HEK293 (cell line): ENCODE results near the gene MTERF4.

Source experiments
- CTCF ChIA-PET: fragments of 350-600 bp; formaldehyde crosslinking; extraction: SDS; loops from one replicate; lab custom pipeline; 2021; ENCODE audit warnings: antibody characterized with exemption; lab: Yijun Ruan, JAX
- POLR2A ChIA-PET: fragments of 300-600 bp; formaldehyde crosslinking; extraction: SDS; loops from one replicate; lab custom pipeline; 2020; ENCODE audit warnings: antibody characterized with exemption, inconsistent platforms; lab: Yijun Ruan, JAX
- H3K27ac ChIP-seq: fragments of 200-500 bp; sonication (Bioruptor generic); 2 replicates; pipeline ENCODE4 v1.5.1; 2014; ENCODE audit warnings: low read depth, low read length, control low read depth, inconsistent platforms; ENCODE audit errors: extremely low read depth
- H3K36me3 ChIP-seq, 2 experiments: fragments of 200-500 bp in 1 of 2; sonication (Bioruptor generic) in 1 of 2; 1 replicate in 1 of 2; 2 replicates in 1 of 2; pipeline ENCODE4 v1.5.1; 2014 to 2017; ENCODE audit warnings: inconsistent platforms in 2 of 2, low read length in 2 of 2; ENCODE audit not compliant: control insufficient read depth in 2 of 2, insufficient read depth in 1 of 2
- H3K4me1 ChIP-seq: fragments of 200-500 bp; sonication (Bioruptor generic); 2 replicates; pipeline ENCODE4 v1.5.1; 2014; ENCODE audit warnings: mild to moderate bottlenecking, low read length, inconsistent platforms; ENCODE audit not compliant: control insufficient read depth, insufficient read depth
- H3K4me3 ChIP-seq: 2 replicates; pipeline ENCODE4 v1.5.1; 2011; ENCODE audit warnings: low read depth, mild to moderate bottlenecking, control low read depth, low read length, moderate library complexity
- H3K9me3 ChIP-seq: fragments of 200-500 bp; sonication (Bioruptor generic); 2 replicates; pipeline ENCODE4 v1.5.1; 2014; ENCODE audit warnings: low read depth, low read length, inconsistent platforms; ENCODE audit not compliant: control insufficient read depth, insufficient read depth
- GLI4 ChIP-seq: fragments of 450-650 bp; formaldehyde crosslinking; IDR thresholded peaks from 2 replicates; pipeline ENCODE4 v1.5.1; 2016; ENCODE audit warnings: missing biosample characterization, missing genetic modification characterization
- HOXA7 ChIP-seq: sonication (generic); formaldehyde crosslinking; IDR thresholded peaks from 2 replicates; pipeline ENCODE4 v1.8.1; 2022; ENCODE audit warnings: missing genetic modification reagents, borderline replicate concordance
- KLF7 ChIP-seq: fragments of 450-650 bp; formaldehyde crosslinking; IDR thresholded peaks from 2 replicates; pipeline ENCODE4 v1.5.1; 2016; ENCODE audit warnings: missing biosample characterization, missing genetic modification characterization, borderline replicate concordance
- SALL2 ChIP-seq: fragments of 450-650 bp; formaldehyde crosslinking; IDR thresholded peaks from 2 replicates; pipeline ENCODE4 v1.5.0; 2017; ENCODE audit warnings: missing biosample characterization, mild to moderate bottlenecking, missing genetic modification characterization, borderline replicate concordance
- SCRT2 ChIP-seq: fragments of 450-650 bp; formaldehyde crosslinking; IDR thresholded peaks from 2 replicates; pipeline ENCODE4 v1.5.1; 2016; ENCODE audit warnings: missing biosample characterization, missing genetic modification characterization
- SP2 ChIP-seq: fragments of 450-650 bp; formaldehyde crosslinking; IDR thresholded peaks from 2 replicates; pipeline ENCODE4 v1.5.1; 2016; ENCODE audit warnings: missing biosample characterization, missing genetic modification characterization
- TRIM28 ChIP-seq: IDR thresholded peaks from 2 replicates; pipeline ENCODE4 v1.6.1; 2011; ENCODE audit warnings: low read length, control low read depth, borderline replicate concordance
- ZNF175 ChIP-seq: fragments of 450-650 bp; formaldehyde crosslinking; IDR thresholded peaks from 2 replicates; pipeline ENCODE4 v1.5.1; 2016; ENCODE audit warnings: missing biosample characterization, missing genetic modification characterization
- ZNF214 ChIP-seq: fragments of 450-650 bp; formaldehyde crosslinking; IDR thresholded peaks from 2 replicates; pipeline ENCODE4 v1.5.1; 2017; ENCODE audit warnings: missing biosample characterization, mild to moderate bottlenecking, missing genetic modification characterization, borderline replicate concordance
- ZNF280C ChIP-seq: fragments of 450-650 bp; formaldehyde crosslinking; IDR thresholded peaks from 2 replicates; pipeline ENCODE4 v1.5.1; 2016; ENCODE audit warnings: missing biosample characterization, missing genetic modification characterization
- ZNF335 ChIP-seq: fragments of 450-650 bp; formaldehyde crosslinking; conservative IDR thresholded peaks from 2 replicates; pipeline ENCODE4 v1.5.1; 2016; ENCODE audit warnings: missing biosample characterization, missing genetic modification characterization
- ZNF354C ChIP-seq: fragments of 450-650 bp; formaldehyde crosslinking; IDR thresholded peaks from 2 replicates; pipeline ENCODE4 v1.5.1; 2016; ENCODE audit warnings: missing biosample characterization, missing genetic modification characterization, low read depth, borderline replicate concordance
- ZNF521 ChIP-seq: fragments of 450-650 bp; formaldehyde crosslinking; IDR thresholded peaks from 2 replicates; pipeline ENCODE4 v1.5.1; 2017; ENCODE audit warnings: missing biosample characterization, mild to moderate bottlenecking, missing genetic modification characterization
- ZNF610 ChIP-seq: fragments of 450-650 bp; formaldehyde crosslinking; IDR thresholded peaks from 2 replicates; pipeline ENCODE4 v1.5.1; 2016; ENCODE audit warnings: missing biosample characterization, missing genetic modification characterization, borderline replicate concordance
- TF ChIP-seq, protein P1 (sequence below): fragments of 450-650 bp; formaldehyde crosslinking; IDR thresholded peaks from 2 replicates; pipeline ENCODE4 v1.5.1; 2016; ENCODE audit warnings: missing biosample characterization, missing genetic modification characterization
- TF ChIP-seq, protein P2 (sequence below): fragments of 450-650 bp; formaldehyde crosslinking; IDR thresholded peaks from 2 replicates; pipeline ENCODE4 v1.5.1; 2016; ENCODE audit warnings: missing biosample characterization, missing genetic modification characterization
- TF ChIP-seq, protein P3 (sequence below): fragments of 450-650 bp; formaldehyde crosslinking; IDR thresholded peaks from 2 replicates; pipeline ENCODE4 v1.5.1; 2016; ENCODE audit warnings: missing biosample characterization, missing genetic modification characterization

The MTERF4 gene

DNA sequence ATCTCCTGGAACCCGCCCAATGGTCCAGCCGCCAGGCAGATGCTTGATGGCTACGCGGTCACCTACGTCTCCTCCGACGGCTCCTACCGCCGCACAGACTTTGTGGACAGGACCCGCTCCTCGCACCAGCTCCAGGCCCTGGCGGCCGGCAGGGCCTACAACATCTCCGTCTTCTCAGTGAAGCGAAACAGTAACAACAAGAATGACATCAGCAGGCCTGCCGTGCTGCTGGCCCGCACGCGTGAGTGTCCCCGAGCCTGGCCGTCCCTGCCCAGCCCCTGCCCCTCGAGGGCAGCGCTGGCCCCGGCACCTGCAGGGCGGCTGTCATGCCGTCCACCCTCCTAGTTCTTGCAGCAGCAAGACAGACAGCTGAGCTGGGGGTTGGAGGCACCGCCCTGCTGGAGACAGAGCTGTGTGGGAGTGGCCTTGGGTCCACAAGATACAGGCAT, 36.7 kb downstream of the MTERF4 start:
- ChIA-PET POLR2A (no interaction called here), CTCF (interaction anchor here (0.8 kb wide), 1 partner anchor 61 kb away, joined by 3 read pairs; no protein-coding TSS in a partner anchor)
- Histone ChIP-seq H3K36me3 (no peaks in the 10 kb centered on the region), H3K9me3 (no peaks in the 10 kb centered on the region), H3K4me1 (no peaks in the 10 kb centered on the region), H3K4me3 (no peak overlapping the region), H3K27ac (no peak overlapping the region)
- TF ChIP-seq SALL2 (tag by site-specific recombination) (no peak), ZNF610 (no peak), ZNF521 (tag by site-specific recombination) (no peak)

DNA sequence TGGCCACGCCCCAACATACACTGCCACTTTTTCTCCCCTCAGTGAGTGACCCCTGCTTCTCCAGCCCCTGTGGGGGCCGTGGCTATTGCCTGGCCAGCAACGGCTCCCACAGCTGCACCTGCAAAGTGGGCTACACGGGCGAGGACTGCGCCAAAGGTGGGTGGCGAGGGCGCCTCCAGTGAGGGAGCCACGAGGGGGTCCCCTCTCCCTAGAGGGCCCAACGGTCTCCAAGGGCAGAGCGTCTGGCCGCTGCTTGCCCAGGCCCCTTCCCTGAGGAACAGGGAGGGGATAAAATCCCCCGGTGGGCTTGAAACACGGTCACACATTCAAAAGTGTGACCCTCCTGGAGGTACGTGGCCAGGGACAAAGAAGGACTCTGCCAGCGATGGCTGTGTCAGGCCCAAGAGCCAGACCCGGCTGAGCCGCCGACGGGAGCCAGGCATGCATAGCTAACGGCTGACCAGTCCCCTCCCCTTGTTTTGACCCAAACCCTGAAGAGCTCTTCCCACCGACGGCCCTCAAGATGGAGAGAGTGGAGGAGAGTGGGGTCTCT, 37.2 kb downstream of the MTERF4 start:
- H3K36me3 ChIP-seq, result no peaks in the 10 kb centered on the region
- no peak overlapping the region for H3K27ac ChIP-seq
- ChIA-PET POLR2A (no interaction called here), CTCF (interaction anchor here (0.8 kb wide), 1 partner anchor 60 kb away, joined by 3 read pairs; no protein-coding TSS in a partner anchor)
- no peaks in the 10 kb centered on the region for H3K9me3 ChIP-seq
- no peak for TF ChIP-seq SALL2 (tag by site-specific recombination)
- no peak for TF ChIP-seq KLF7 (tag by site-specific recombination)
- TF ChIP-seq, protein P1, sequence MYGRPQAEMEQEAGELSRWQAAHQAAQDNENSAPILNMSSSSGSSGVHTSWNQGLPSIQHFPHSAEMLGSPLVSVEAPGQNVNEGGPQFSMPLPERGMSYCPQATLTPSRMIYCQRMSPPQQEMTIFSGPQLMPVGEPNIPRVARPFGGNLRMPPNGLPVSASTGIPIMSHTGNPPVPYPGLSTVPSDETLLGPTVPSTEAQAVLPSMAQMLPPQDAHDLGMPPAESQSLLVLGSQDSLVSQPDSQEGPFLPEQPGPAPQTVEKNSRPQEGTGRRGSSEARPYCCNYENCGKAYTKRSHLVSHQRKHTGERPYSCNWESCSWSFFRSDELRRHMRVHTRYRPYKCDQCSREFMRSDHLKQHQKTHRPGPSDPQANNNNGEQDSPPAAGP, result no peak
- TF ChIP-seq ZNF335 (tag by site-specific recombination), result no peak
- TF ChIP-seq SP2 (tag by site-specific recombination), result no peak
- TF ChIP-seq SCRT2 (tag by site-specific recombination), result no peak
- TF ChIP-seq HOXA7 (CRISPR knock-in tag), result no peak
- TF ChIP-seq, protein P2, sequence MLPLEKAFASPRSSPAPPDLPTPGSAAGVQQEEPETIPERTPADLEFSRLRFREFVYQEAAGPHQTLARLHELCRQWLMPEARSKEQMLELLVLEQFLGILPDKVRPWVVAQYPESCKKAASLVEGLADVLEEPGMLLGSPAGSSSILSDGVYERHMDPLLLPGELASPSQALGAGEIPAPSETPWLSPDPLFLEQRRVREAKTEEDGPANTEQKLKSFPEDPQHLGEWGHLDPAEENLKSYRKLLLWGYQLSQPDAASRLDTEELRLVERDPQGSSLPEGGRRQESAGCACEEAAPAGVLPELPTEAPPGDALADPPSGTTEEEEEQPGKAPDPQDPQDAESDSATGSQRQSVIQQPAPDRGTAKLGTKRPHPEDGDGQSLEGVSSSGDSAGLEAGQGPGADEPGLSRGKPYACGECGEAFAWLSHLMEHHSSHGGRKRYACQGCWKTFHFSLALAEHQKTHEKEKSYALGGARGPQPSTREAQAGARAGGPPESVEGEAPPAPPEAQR, result no peak
- TF ChIP-seq GLI4 (tag by site-specific recombination), result no peak
- TF ChIP-seq ZNF175 (tag by site-specific recombination), result no peak
- no peak for TF ChIP-seq ZNF354C (tag by site-specific recombination)
- no peak for TF ChIP-seq ZNF280C
- no peak for TF ChIP-seq TRIM28
- TF ChIP-seq ZNF214 (tag by site-specific recombination), result no peak
- TF ChIP-seq, protein P3, sequence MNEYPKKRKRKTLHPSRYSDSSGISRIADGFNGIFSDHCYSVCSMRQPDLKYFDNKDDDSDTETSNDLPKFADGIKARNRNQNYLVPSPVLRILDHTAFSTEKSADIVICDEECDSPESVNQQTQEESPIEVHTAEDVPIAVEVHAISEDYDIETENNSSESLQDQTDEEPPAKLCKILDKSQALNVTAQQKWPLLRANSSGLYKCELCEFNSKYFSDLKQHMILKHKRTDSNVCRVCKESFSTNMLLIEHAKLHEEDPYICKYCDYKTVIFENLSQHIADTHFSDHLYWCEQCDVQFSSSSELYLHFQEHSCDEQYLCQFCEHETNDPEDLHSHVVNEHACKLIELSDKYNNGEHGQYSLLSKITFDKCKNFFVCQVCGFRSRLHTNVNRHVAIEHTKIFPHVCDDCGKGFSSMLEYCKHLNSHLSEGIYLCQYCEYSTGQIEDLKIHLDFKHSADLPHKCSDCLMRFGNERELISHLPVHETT (tag by site-specific recombination), result no peak
- H3K4me1 ChIP-seq, result no peaks in the 10 kb centered on the region
- H3K4me3 ChIP-seq, result no peak overlapping the region
